H9 (cell line): ENCODE measurements around the gene TMEM61. TPM values are rescaled to one million over a fixed set of nuclear protein-coding genes. Genes with fewer than 3 reads are reported as not detected.

Experiments used
- DNase-seq: peaks from one replicate; pipeline ENCODE4 v3.0.0-alpha.2; 2017
- H2AFZ ChIP-seq: one replicate; pipeline ENCODE4 v1.6.1; 2013; ENCODE audit warnings: mild to moderate bottlenecking, low read length, control low read depth, moderate library complexity
- H2AK5ac ChIP-seq: 2 replicates; pipeline ENCODE4 v1.6.1; 2013; ENCODE audit warnings: low read length, control low read depth, mixed read lengths; ENCODE audit not compliant: insufficient read length
- H2BK120ac ChIP-seq: one replicate; pipeline ENCODE4 v1.6.1; 2013; ENCODE audit warnings: low read depth, mild to moderate bottlenecking, low read length, control low read depth, inconsistent platforms; ENCODE audit not compliant: poor library complexity, severe bottlenecking
- H2BK12ac ChIP-seq: 2 replicates; pipeline ENCODE4 v1.6.1; 2013; ENCODE audit warnings: low read length, control low read depth, mixed read lengths, low read depth; ENCODE audit not compliant: insufficient read length
- H2BK15ac ChIP-seq: 2 replicates; pipeline ENCODE4 v1.6.1; 2013; ENCODE audit warnings: low read depth, low read length, control low read depth
- H2BK20ac ChIP-seq: one replicate; pipeline ENCODE4 v1.6.1; 2013; ENCODE audit warnings: low read depth, mild to moderate bottlenecking, low read length, control low read depth, inconsistent platforms; ENCODE audit not compliant: poor library complexity, severe bottlenecking
- H2BK5ac ChIP-seq: 2 replicates; pipeline ENCODE4 v1.6.1; 2013; ENCODE audit warnings: low read length, control low read depth, mixed read lengths; ENCODE audit not compliant: insufficient read length
- H3K14ac ChIP-seq: 2 replicates; pipeline ENCODE4 v1.6.1; 2013; ENCODE audit warnings: low read length, control low read depth; ENCODE audit not compliant: insufficient read depth
- H3K18ac ChIP-seq: 2 replicates; pipeline ENCODE4 v1.6.1; 2013; ENCODE audit warnings: low read depth, mild to moderate bottlenecking, mixed read lengths, low read length, control low read depth; ENCODE audit not compliant: insufficient read length
- H3K23ac ChIP-seq: 2 replicates; pipeline ENCODE4 v1.6.1; 2013; ENCODE audit warnings: low read length, control low read depth, mixed read lengths, low read depth; ENCODE audit not compliant: insufficient read length
- H3K23me2 ChIP-seq: 2 replicates; pipeline ENCODE4 v1.6.1; 2013; ENCODE audit warnings: low read depth, mild to moderate bottlenecking, mixed read lengths, low read length, control low read depth; ENCODE audit not compliant: insufficient read length, poor library complexity, severe bottlenecking
- H3K27ac ChIP-seq: 2 replicates; pipeline ENCODE4 v1.5.1; 2013; ENCODE audit warnings: low read length, control low read depth, mixed read lengths, low read depth; ENCODE audit not compliant: insufficient read length
- H3K27me3 ChIP-seq: 2 replicates; pipeline ENCODE4 v1.6.1; 2013; ENCODE audit warnings: low read length, control low read depth, inconsistent platforms; ENCODE audit not compliant: insufficient read depth
- H3K4ac ChIP-seq: 2 replicates; pipeline ENCODE4 v1.6.1; 2013; ENCODE audit warnings: low read depth, mild to moderate bottlenecking, control low read depth, inconsistent platforms, low read length, moderate library complexity
- H3K4me1 ChIP-seq: 2 replicates; pipeline ENCODE4 v1.6.1; 2013; ENCODE audit warnings: low read length, control low read depth, inconsistent platforms; ENCODE audit not compliant: insufficient read depth
- H3K4me2 ChIP-seq: 2 replicates; pipeline ENCODE4 v1.6.1; 2013; ENCODE audit warnings: low read length, control low read depth, mixed read lengths; ENCODE audit not compliant: insufficient read length, insufficient read depth
- H3K56ac ChIP-seq: 2 replicates; pipeline ENCODE4 v1.6.1; 2013; ENCODE audit warnings: low read depth, mild to moderate bottlenecking, mixed read lengths, low read length, control low read depth; ENCODE audit not compliant: insufficient read length
- H3K79me1 ChIP-seq: 2 replicates; pipeline ENCODE4 v1.6.1; 2013; ENCODE audit warnings: low read depth, mild to moderate bottlenecking, moderate library complexity, low read length, control low read depth, inconsistent platforms; ENCODE audit not compliant: insufficient read depth, poor library complexity, severe bottlenecking
- H3K79me2 ChIP-seq: 2 replicates; pipeline ENCODE4 v1.6.1; 2013; ENCODE audit warnings: low read length, control low read depth, inconsistent platforms; ENCODE audit not compliant: insufficient read depth
- H3K9ac ChIP-seq: 2 replicates; pipeline ENCODE4 v1.6.1; 2013; ENCODE audit warnings: low read length, control low read depth, mixed read lengths; ENCODE audit not compliant: insufficient read length; ENCODE audit errors: extremely low read depth
- H3K9me3 ChIP-seq: one replicate; pipeline ENCODE4 v1.6.1; 2013; ENCODE audit warnings: low read depth, low read length, inconsistent platforms; ENCODE audit not compliant: control insufficient read depth
- H3T11ph ChIP-seq: one replicate; pipeline ENCODE4 v1.6.1; 2013; ENCODE audit warnings: mild to moderate bottlenecking, low read length, control low read depth, inconsistent platforms
- H4K20me1 ChIP-seq: one replicate; pipeline ENCODE4 v1.6.1; 2013; ENCODE audit not compliant: control insufficient read depth, insufficient read length, insufficient read depth
- H4K5ac ChIP-seq: 2 replicates; pipeline ENCODE4 v1.6.1; 2013; ENCODE audit warnings: low read depth, mild to moderate bottlenecking, mixed read lengths, low read length, control low read depth; ENCODE audit not compliant: insufficient read length
- H4K8ac ChIP-seq: replicated peaks from 2 replicates; pipeline ENCODE4 v1.6.1; 2013; ENCODE audit warnings: low read length, control low read depth, mixed read lengths, low read depth; ENCODE audit not compliant: insufficient read length
- H4K91ac ChIP-seq: 2 replicates; pipeline ENCODE4 v1.6.1; 2013; ENCODE audit warnings: low read depth, mild to moderate bottlenecking, moderate library complexity, mixed read lengths, low read length, control low read depth; ENCODE audit not compliant: insufficient read length
- H3K27ac Mint-ChIP-seq, 3 experiments: 2 replicates in 2 of 3; 3 replicates in 1 of 3; pipeline ENCODE4 v1.8.0; 2020 to 2021; ENCODE audit warnings: mixed read lengths in 3 of 3, mild to moderate bottlenecking in 1 of 3, moderate library complexity in 1 of 3
- H3K27me3 Mint-ChIP-seq: 2 replicates; pipeline ENCODE4 v1.8.0; 2021; ENCODE audit warnings: low read depth, mild to moderate bottlenecking, moderate library complexity, mixed read lengths
- H3K36me3 Mint-ChIP-seq, 3 experiments: 2 replicates in 2 of 3; 3 replicates in 1 of 3; pipeline ENCODE4 v1.8.0; 2020 to 2021; ENCODE audit warnings: low read depth in 3 of 3, mixed read lengths in 3 of 3; ENCODE audit not compliant: insufficient read depth in 1 of 3
- H3K4me1 Mint-ChIP-seq, 2 experiments: 2 replicates each; pipeline ENCODE4 v1.8.0; 2020; ENCODE audit warnings: mixed read lengths in 2 of 2
- H3K4me3 Mint-ChIP-seq, 2 experiments: 2 replicates in 1 of 2; 3 replicates in 1 of 2; pipeline ENCODE4 v1.8.0; 2020 to 2021; ENCODE audit warnings: mild to moderate bottlenecking in 2 of 2, mixed read lengths in 2 of 2, moderate library complexity in 1 of 2
- H3K9me3 Mint-ChIP-seq, 2 experiments: 2 replicates in 1 of 2; 3 replicates in 1 of 2; pipeline ENCODE4 v1.8.0; 2020; ENCODE audit warnings: mild to moderate bottlenecking in 2 of 2, mixed read lengths in 2 of 2, moderate library complexity in 1 of 2
- WGBS: extraction: QIAGEN DNeasy Blood & Tissue Kit; methylation state at CpG from one replicate; pipeline ENCODE4 v1.1.7; 2013; ENCODE audit warnings: missing lambda C conversion rate, low lambda C conversion rate, mixed read lengths; ENCODE audit not compliant: insufficient read length; ENCODE audit errors: extremely low coverage; 5-methylcytosine and 5-hydroxymethylcytosine counted together
- total RNA-seq: library from RNA; stranded (reverse); gene quantifications from 2 replicates; pipeline ENCODE4 v1.2.1, GENCODE V29; 2021
- TF ChIP-seq, protein P1 (sequence below): fragments of 200-600 bp; sonication (generic); conservative IDR thresholded peaks from 3 replicates; pipeline ENCODE4 v1.8.0; 2021; ENCODE audit warnings: antibody characterized with exemption, mild to moderate bottlenecking

Gene TMEM61
- total RNA-seq, 1 experiment from 2014 or later: 0.61 TPM

DNA sequence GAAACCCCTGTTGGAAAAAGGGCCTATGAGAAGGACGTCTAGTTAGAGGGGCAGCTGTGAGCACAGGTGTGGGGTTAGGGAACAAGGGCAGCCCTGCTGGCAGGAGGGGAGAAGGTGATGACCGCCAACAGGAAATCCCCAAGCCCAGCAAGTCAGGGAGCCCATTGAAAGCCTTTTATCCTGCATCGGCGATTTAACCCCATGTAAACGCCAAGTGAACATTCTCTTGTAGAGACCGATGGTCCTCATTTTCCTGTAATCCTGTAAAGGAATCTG is 17.2 kb downstream of the TMEM61 start:
- TF ChIP-seq, protein P1, sequence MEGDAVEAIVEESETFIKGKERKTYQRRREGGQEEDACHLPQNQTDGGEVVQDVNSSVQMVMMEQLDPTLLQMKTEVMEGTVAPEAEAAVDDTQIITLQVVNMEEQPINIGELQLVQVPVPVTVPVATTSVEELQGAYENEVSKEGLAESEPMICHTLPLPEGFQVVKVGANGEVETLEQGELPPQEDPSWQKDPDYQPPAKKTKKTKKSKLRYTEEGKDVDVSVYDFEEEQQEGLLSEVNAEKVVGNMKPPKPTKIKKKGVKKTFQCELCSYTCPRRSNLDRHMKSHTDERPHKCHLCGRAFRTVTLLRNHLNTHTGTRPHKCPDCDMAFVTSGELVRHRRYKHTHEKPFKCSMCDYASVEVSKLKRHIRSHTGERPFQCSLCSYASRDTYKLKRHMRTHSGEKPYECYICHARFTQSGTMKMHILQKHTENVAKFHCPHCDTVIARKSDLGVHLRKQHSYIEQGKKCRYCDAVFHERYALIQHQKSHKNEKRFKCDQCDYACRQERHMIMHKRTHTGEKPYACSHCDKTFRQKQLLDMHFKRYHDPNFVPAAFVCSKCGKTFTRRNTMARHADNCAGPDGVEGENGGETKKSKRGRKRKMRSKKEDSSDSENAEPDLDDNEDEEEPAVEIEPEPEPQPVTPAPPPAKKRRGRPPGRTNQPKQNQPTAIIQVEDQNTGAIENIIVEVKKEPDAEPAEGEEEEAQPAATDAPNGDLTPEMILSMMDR: no peak
- no peak overlapping the region for H3K4ac ChIP-seq
- Mint-ChIP-seq H3K4me1 (peaks cover 41 to 47% of the 10 kb centered on the region in 2 experiments), H3K27me3 (peaks cover 54% of the 10 kb centered on the region), H3K36me3 (no peaks in the 10 kb centered on the region), H3K4me3 (peak overlapping the region; percentile 55 to 79), H3K27ac (no peak overlapping the region), H3K9me3 (no peaks in the 10 kb centered on the region; a peak in 1 of 5 replicates)
- no peak overlapping the region for H3T11ph ChIP-seq
- no peaks in the 10 kb centered on the region for H3K79me2 ChIP-seq
- peaks cover 14% of the 10 kb centered on the region; the same call in 1 of the 2 replicates for H3K4me1 ChIP-seq
- peak overlapping the region; percentile 68 for H3K4me2 ChIP-seq
- H4K5ac ChIP-seq: no peak overlapping the region
- H3K23ac ChIP-seq: no peak overlapping the region
- H2BK12ac ChIP-seq: no peak overlapping the region
- H4K20me1 ChIP-seq: no peaks in the 10 kb centered on the region
- no peak overlapping the region for H3K56ac ChIP-seq
- no peak overlapping the region for H3K14ac ChIP-seq
- no peak overlapping the region for H3K9ac ChIP-seq
- no peak overlapping the region for H3K18ac ChIP-seq
- H3K9me3 ChIP-seq: no peaks in the 10 kb centered on the region
- no peak overlapping the region for H2BK5ac ChIP-seq
- peak; percentile 80 for DNase-seq
- peaks cover 7% of the 10 kb centered on the region for H3K23me2 ChIP-seq
- no peak overlapping the region for H2BK15ac ChIP-seq
- H4K8ac ChIP-seq: no peak overlapping the region
- no CpG with 5 or more reads among the region's 6 CpGs for WGBS
- H3K27me3 ChIP-seq: peaks cover 27% of the 10 kb centered on the region; the same call in 1 of the 2 replicates
- H2AFZ ChIP-seq: no peak overlapping the region
- no peak overlapping the region for H2BK20ac ChIP-seq
- no peak overlapping the region for H3K27ac ChIP-seq
- H2AK5ac ChIP-seq: no peak overlapping the region
- no peak overlapping the region for H2BK120ac ChIP-seq
- H4K91ac ChIP-seq: no peak overlapping the region
- no peaks in the 10 kb centered on the region for H3K79me1 ChIP-seq
